Ovary (tissue), 3 donors: ENCODE data around the gene COL5A1.

Experiments
- CTCF ChIP-seq, 3 donors: fragments of 450-650 bp in 2 of 3; fragments of 200-600 bp in 1 of 3; IDR thresholded peaks; one replicate each; pipeline versions ENCODE4 v1.5.1 to v1.8.0; 2016 to 2022; ENCODE audit warnings: antibody characterized with exemption in 3 of 3, mild to moderate bottlenecking in 1 of 3
- EP300 ChIP-seq: sonication (generic); formaldehyde crosslinking; IDR thresholded peaks from one replicate; pipeline ENCODE4 v1.6.1; 2017; ENCODE audit warnings: antibody characterized with exemption
- donor health status: DM: no; HTN: no; CAD: no.

GRCh38 chr9:134743853-134744252 lies 102.2 kb downstream of the COL5A1 start:
- TF ChIP-seq EP300 (no peak), CTCF (IDR thresholded peaks at IDR 0.05) (no peak)
